Panc1 (cell line): Measurements from ENCODE around the gene LRIG3. TPM values are rescaled to one million over a fixed set of nuclear protein-coding genes. Genes with fewer than 3 reads are reported as not detected.

Source experiments
- ATAC-seq: fragments of 200-7000 bp; cut with Tn5 transposase; 2 replicates; pipeline ENCODE4 v1.9.1; 2020; ENCODE audit warnings: mild to moderate bottlenecking, moderate library complexity
- BruUV-seq: library from RNA; stranded (reverse); fragments of 400-500 nt; replicated peaks from 2 replicates; lab custom pipeline; 2021; lab: Mats Ljungman, UMichigan
- CTCF ChIA-PET: fragments of 300-600 bp; sonication (Branson Sonifier 250); formaldehyde crosslinking; loops from one replicate; lab custom pipeline; 2022; ENCODE audit warnings: antibody characterized with exemption; lab: Charles Lee
- POLR2A ChIA-PET: fragments of 300-600 bp; sonication (Branson Sonifier 250); formaldehyde crosslinking; loops from one replicate; lab custom pipeline; 2022; ENCODE audit warnings: antibody characterized with exemption; lab: Charles Lee
- DNase-seq: peaks from one replicate; pipeline ENCODE4 v3.0.0-alpha.2; 2010; ENCODE audit warnings: low read depth, low spot score
- H3K27ac ChIP-seq: 2 replicates; pipeline ENCODE4 v1.5.1; 2011; ENCODE audit warnings: mild to moderate bottlenecking, low read length, inconsistent platforms
- H3K27me3 ChIP-seq: fragments of 200-500 bp; sonication (Bioruptor generic); 2 replicates; pipeline ENCODE4 v1.6.0; 2014; ENCODE audit warnings: low read length, inconsistent platforms; ENCODE audit not compliant: control insufficient read depth, insufficient read depth
- H3K36me3 ChIP-seq: fragments of 200-500 bp; sonication (Bioruptor generic); 2 replicates; pipeline ENCODE4 v1.5.1; 2014; ENCODE audit warnings: inconsistent platforms, mild to moderate bottlenecking, low read length, moderate library complexity; ENCODE audit not compliant: control insufficient read depth, insufficient read depth
- H3K4me1 ChIP-seq: 2 replicates; pipeline ENCODE4 v1.5.1; 2011; ENCODE audit warnings: inconsistent platforms, mild to moderate bottlenecking, low read length, moderate library complexity; ENCODE audit not compliant: control insufficient read depth, insufficient read depth
- H3K4me3 ChIP-seq, 2 experiments: 2 replicates each; pipeline ENCODE4 v1.5.1; 2011 to 2012; ENCODE audit warnings: low read depth in 2 of 2, low read length in 2 of 2, mild to moderate bottlenecking in 2 of 2, inconsistent platforms in 1 of 2, moderate library complexity in 1 of 2
- H3K9me3 ChIP-seq: fragments of 200-500 bp; sonication (Bioruptor generic); 2 replicates; pipeline ENCODE4 v1.5.1; 2014; ENCODE audit warnings: low read depth, mild to moderate bottlenecking, inconsistent platforms, low read length, moderate library complexity; ENCODE audit not compliant: control insufficient read depth, insufficient read depth
- CTCF ChIP-seq: fragments of 450-650 bp; IDR thresholded peaks from 2 replicates; pipeline ENCODE4 v1.5.1; 2017; ENCODE audit warnings: mild to moderate bottlenecking
- POLR2AphosphoS5 ChIP-seq: IDR thresholded peaks from 2 replicates; pipeline ENCODE4 v1.6.1; 2012; ENCODE audit warnings: mild to moderate bottlenecking, low read depth, low read length, moderate library complexity
- REST ChIP-seq, 2 experiments: IDR thresholded peaks; 2 replicates each; pipeline ENCODE4 v1.6.1; 2011 to 2012; ENCODE audit warnings: low read depth in 2 of 2, control low read depth in 1 of 2, low read length in 1 of 2, mild to moderate bottlenecking in 1 of 2, moderate library complexity in 1 of 2; ENCODE audit not compliant: insufficient read depth in 1 of 2
- SIN3A ChIP-seq: IDR thresholded peaks from 2 replicates; pipeline ENCODE4 v1.6.1; 2012; ENCODE audit warnings: low read depth, mild to moderate bottlenecking, low read length, moderate library complexity, borderline replicate concordance; ENCODE audit not compliant: insufficient read depth
- TCF7L2 ChIP-seq: IDR thresholded peaks from 2 replicates; pipeline ENCODE4 v1.6.1; 2011; ENCODE audit warnings: mild to moderate bottlenecking, low read depth, low read length, inconsistent platforms
- in situ Hi-C: cut with HindIII; loops from 2 replicates; pipeline ENCODE4 v1.10.0; 2016; ENCODE audit warnings: low sequenced_read_pairs, low pct_unique_long_range_greater_than_20kb
- intact Hi-C: fragments of 100-400 bp; cut with micrococcal nuclease; formaldehyde crosslinking; loops from one replicate; pipeline ENCODE4 v1.10.0; 2022; ENCODE audit not compliant: unreplicated experiment
- total RNA-seq: library from RNA; stranded (reverse); gene quantifications from one replicate; pipeline ENCODE4 v1.2.1, GENCODE V29; 2021; ENCODE audit not compliant: unreplicated experiment

Gene LRIG3
- total RNA-seq, 1 experiment from 2014 or later: 12.1 TPM

GRCh38 chr12:58923781-58924180, 3.5 kb upstream of the LRIG3 start:
- DNase-seq (no peak), ATAC-seq (no peak)
- Histone ChIP-seq H3K27me3 (no peaks in the 10 kb centered on the region; the same call in 1 of the 2 replicates), H3K27ac (no peak overlapping the region), H3K4me1 (peaks cover 7% of the 10 kb centered on the region; the same call in 1 of the 2 replicates), H3K9me3 (no peaks in the 10 kb centered on the region), H3K36me3 (no peaks in the 10 kb centered on the region), H3K4me3 (no peak overlapping the region)
- POLR2A ChIA-PET: no interaction called here
- no TSS peak for BruUV-seq
- TF ChIP-seq CTCF (no peak), TCF7L2 (no peak), POLR2AphosphoS5 (no peak), REST (IDR thresholded peaks at IDR 0.05; ENCODE audit: insufficient read depth in 1 of 2, low read depth in 2 of 2, low read length in 1 of 2) (no peak), SIN3A (no peak)
- intact Hi-C loops (no loop called here), in situ Hi-C loops (no loop called here)
- CTCF ChIA-PET: no interaction called here

- in situ Hi-C loops (no loop called here), intact Hi-C loops (no loop called here)
- Histone ChIP-seq H3K36me3 (no peaks in the 10 kb centered on the region), H3K9me3 (no peaks in the 10 kb centered on the region), H3K4me1 (peaks cover 7% of the 10 kb centered on the region; the same call in 1 of the 2 replicates), H3K4me3 (no peak overlapping the region), H3K27ac (no peak overlapping the region), H3K27me3 (no peaks in the 10 kb centered on the region; the same call in 1 of the 2 replicates)
- ChIA-PET CTCF (no interaction called here), POLR2A (no interaction called here)
- DNase-seq (no peak), ATAC-seq (no peak)
- TF ChIP-seq SIN3A: no peak
- TF ChIP-seq REST (IDR thresholded peaks at IDR 0.05; ENCODE audit: insufficient read depth in 1 of 2, low read depth in 2 of 2, low read length in 1 of 2): no peak
- no TSS peak for BruUV-seq
These were observed 2.5 kb upstream of the LRIG3 start for GRCh38 chr12:58922849-58923248.
